ENCODE measurements around the gene CBARP. TPM values are rescaled to one million over a fixed set of nuclear protein-coding genes. Genes with fewer than 3 reads are reported as not detected.

CBARP gene
- total RNA-seq, 1 experiment from 2014 or later: 23.4 TPM

DNA sequence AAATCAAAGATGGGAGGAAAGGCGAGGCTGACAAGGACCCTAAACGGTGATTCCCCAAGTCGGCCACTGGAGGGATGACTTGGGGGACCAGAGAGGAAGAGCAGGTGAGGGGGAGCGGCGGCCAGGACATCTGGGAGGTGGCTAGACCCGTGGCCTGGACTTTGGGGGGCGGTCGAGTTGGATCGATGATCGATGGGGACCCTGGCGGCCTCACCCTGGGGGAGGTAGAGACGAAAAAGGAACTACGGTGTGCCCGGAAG lies 23.7 kb upstream of the CBARP start:
- DNase-seq (ENCODE audit: low spot score) (peak; percentile 45), ATAC-seq (no peak)
- POLR2A ChIA-PET: interaction anchor here (1.5 to 3.6 kb wide), 2 partner anchors 7 to 17 kb away, joined by 4 to 31 read pairs; partner anchors contain the start of gene CIRBP
- peak overlapping the region; percentile 89 for H3K4me3 Mint-ChIP-seq
- peak overlapping the region; percentile 86 for H3K27ac Mint-ChIP-seq
- H3K9me3 Mint-ChIP-seq: no peaks in the 10 kb centered on the region
- CTCF ChIA-PET: interaction anchor here (0.8 to 15.6 kb wide), 6 partner anchors 8 to 93 kb away, joined by 3 to 648 read pairs (median 4); partner anchors contain the start of gene ATP5F1D
- H3K36me3 Mint-ChIP-seq: peaks cover 13% of the 10 kb centered on the region
- H3K27me3 Mint-ChIP-seq (ENCODE audit: low read depth): no peaks in the 10 kb centered on the region
- H3K4me1 Mint-ChIP-seq: peaks cover 57% of the 10 kb centered on the region
- TF ChIP-seq ZNF138 (CRISPR knock-in tag; conservative IDR thresholded peaks at IDR 0.05): no peak
- TF ChIP-seq EMX1 (CRISPR knock-in tag; IDR thresholded peaks at IDR 0.05): no peak
- no peak for TF ChIP-seq OVOL2 (CRISPR knock-in tag; IDR thresholded peaks at IDR 0.05; ENCODE audit: borderline replicate concordance)

DNA sequence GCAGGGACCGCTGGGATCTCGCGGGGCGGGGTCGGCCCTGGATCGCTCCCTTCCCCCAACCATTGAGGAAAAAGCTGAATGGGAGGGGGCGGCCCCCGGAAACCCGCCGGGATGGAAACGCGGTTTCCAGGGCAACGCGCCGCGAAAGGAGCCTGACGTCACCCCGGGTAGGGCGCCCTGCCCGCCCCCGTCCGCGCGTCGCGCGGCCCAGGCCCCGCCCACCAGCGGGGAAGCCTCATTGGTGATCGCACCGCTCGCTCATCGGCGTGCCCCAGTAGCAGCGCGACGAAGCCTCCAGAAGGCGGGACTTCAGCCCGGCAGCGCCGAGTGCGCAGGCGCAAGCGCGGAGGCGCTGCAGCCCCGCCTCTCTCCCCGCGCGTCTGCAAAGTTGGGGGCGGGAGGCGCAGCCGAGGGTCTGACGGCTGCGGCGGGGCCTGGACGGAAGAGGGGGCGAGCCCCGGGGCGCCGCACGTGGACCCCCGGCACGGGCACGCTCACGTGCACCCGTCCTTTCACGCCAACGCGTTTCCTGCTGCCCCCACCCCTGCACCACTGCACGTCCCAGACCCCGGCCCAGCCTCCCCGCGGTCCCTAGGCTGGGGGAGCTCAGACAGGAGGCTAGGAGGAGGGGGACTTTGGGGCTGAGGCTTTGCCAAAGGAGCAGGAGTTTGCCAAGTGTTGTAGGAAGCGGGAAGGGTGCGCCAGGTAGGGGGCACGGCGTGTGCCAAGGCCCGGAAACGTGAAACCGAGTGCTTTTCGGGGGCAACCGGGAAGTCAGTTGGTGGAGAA lies 23.1 kb upstream of the CBARP start:
- ATAC-seq (peak; percentile 72), DNase-seq (ENCODE audit: low spot score) (peak; percentile 98)
- TF ChIP-seq CREB1 (CRISPR knock-in tag; IDR thresholded peaks at IDR 0.05) (no peak), GABPB1 (CRISPR knock-in tag; IDR thresholded peaks at IDR 0.05) (0 out of 2 replicates have a peak, but pooled peaks have one; percentile 13), NFATC4 (CRISPR knock-in tag; IDR thresholded peaks at IDR 0.05) (peak; percentile 62; the same call in 1 of the 2 replicates), FOXP1 (CRISPR knock-in tag; IDR thresholded peaks at IDR 0.05; ENCODE audit: borderline replicate concordance) (0 out of 2 replicates have a peak, but pooled peaks have one; percentile 44), ZNF671 (CRISPR knock-in tag; IDR thresholded peaks at IDR 0.05) (no peak), ETV6 (CRISPR knock-in tag; IDR thresholded peaks at IDR 0.05) (peak; percentile 72; the same call in 1 of the 2 replicates), NFYB (CRISPR knock-in tag; conservative IDR thresholded peaks at IDR 0.05; ENCODE audit: low read depth) (peak; percentile 95), SP1 (CRISPR knock-in tag; conservative IDR thresholded peaks at IDR 0.05) (peak; percentile 96), ZNF232 (CRISPR knock-in tag; IDR thresholded peaks at IDR 0.05) (0 out of 2 replicates have a peak, but pooled peaks have one; percentile 64)
- TF ChIP-seq, protein P1, sequence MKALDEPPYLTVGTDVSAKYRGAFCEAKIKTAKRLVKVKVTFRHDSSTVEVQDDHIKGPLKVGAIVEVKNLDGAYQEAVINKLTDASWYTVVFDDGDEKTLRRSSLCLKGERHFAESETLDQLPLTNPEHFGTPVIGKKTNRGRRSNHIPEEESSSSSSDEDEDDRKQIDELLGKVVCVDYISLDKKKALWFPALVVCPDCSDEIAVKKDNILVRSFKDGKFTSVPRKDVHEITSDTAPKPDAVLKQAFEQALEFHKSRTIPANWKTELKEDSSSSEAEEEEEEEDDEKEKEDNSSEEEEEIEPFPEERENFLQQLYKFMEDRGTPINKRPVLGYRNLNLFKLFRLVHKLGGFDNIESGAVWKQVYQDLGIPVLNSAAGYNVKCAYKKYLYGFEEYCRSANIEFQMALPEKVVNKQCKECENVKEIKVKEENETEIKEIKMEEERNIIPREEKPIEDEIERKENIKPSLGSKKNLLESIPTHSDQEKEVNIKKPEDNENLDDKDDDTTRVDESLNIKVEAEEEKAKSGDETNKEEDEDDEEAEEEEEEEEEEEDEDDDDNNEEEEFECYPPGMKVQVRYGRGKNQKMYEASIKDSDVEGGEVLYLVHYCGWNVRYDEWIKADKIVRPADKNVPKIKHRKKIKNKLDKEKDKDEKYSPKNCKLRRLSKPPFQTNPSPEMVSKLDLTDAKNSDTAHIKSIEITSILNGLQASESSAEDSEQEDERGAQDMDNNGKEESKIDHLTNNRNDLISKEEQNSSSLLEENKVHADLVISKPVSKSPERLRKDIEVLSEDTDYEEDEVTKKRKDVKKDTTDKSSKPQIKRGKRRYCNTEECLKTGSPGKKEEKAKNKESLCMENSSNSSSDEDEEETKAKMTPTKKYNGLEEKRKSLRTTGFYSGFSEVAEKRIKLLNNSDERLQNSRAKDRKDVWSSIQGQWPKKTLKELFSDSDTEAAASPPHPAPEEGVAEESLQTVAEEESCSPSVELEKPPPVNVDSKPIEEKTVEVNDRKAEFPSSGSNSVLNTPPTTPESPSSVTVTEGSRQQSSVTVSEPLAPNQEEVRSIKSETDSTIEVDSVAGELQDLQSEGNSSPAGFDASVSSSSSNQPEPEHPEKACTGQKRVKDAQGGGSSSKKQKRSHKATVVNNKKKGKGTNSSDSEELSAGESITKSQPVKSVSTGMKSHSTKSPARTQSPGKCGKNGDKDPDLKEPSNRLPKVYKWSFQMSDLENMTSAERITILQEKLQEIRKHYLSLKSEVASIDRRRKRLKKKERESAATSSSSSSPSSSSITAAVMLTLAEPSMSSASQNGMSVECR (CRISPR knock-in tag; IDR thresholded peaks at IDR 0.05; ENCODE audit: borderline replicate concordance): peak; percentile 49; the same call in 1 of the 2 replicates
- TF ChIP-seq, protein P2, sequence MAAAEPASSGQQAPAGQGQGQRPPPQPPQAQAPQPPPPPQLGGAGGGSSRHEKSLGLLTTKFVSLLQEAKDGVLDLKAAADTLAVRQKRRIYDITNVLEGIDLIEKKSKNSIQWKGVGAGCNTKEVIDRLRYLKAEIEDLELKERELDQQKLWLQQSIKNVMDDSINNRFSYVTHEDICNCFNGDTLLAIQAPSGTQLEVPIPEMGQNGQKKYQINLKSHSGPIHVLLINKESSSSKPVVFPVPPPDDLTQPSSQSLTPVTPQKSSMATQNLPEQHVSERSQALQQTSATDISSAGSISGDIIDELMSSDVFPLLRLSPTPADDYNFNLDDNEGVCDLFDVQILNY (CRISPR knock-in tag; IDR thresholded peaks at IDR 0.05): peak; percentile 78; the same call in 1 of the 2 replicates
- TF ChIP-seq, protein P3, sequence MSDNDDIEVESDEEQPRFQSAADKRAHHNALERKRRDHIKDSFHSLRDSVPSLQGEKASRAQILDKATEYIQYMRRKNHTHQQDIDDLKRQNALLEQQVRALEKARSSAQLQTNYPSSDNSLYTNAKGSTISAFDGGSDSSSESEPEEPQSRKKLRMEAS (CRISPR knock-in tag; IDR thresholded peaks at IDR 0.05): peak; percentile 72
- TF ChIP-seq, protein P4, sequence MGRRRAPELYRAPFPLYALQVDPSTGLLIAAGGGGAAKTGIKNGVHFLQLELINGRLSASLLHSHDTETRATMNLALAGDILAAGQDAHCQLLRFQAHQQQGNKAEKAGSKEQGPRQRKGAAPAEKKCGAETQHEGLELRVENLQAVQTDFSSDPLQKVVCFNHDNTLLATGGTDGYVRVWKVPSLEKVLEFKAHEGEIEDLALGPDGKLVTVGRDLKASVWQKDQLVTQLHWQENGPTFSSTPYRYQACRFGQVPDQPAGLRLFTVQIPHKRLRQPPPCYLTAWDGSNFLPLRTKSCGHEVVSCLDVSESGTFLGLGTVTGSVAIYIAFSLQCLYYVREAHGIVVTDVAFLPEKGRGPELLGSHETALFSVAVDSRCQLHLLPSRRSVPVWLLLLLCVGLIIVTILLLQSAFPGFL (CRISPR knock-in tag; IDR thresholded peaks at IDR 0.05; ENCODE audit: borderline replicate concordance): no peak
- TF ChIP-seq, protein P5, sequence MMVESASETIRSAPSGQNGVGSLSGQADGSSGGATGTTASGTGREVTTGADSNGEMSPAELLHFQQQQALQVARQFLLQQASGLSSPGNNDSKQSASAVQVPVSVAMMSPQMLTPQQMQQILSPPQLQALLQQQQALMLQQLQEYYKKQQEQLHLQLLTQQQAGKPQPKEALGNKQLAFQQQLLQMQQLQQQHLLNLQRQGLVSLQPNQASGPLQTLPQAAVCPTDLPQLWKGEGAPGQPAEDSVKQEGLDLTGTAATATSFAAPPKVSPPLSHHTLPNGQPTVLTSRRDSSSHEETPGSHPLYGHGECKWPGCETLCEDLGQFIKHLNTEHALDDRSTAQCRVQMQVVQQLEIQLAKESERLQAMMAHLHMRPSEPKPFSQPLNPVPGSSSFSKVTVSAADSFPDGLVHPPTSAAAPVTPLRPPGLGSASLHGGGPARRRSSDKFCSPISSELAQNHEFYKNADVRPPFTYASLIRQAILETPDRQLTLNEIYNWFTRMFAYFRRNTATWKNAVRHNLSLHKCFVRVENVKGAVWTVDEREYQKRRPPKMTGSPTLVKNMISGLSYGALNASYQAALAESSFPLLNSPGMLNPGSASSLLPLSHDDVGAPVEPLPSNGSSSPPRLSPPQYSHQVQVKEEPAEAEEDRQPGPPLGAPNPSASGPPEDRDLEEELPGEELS (CRISPR knock-in tag; IDR thresholded peaks at IDR 0.05): peak; percentile 37; the same call in 1 of the 2 replicates
- H3K4me3 Mint-ChIP-seq: peak overlapping the region; percentile 89
- H3K27ac Mint-ChIP-seq: peak overlapping the region; percentile 86; the same call in 1 of the 2 replicates
- CTCF ChIA-PET: interaction anchor here (0.6 to 15.6 kb wide), 6 partner anchors 8 to 397 kb away, joined by 3 to 648 read pairs (median 4); partner anchors contain the start of genes ARHGAP45 and ATP5F1D
- H3K27me3 Mint-ChIP-seq (ENCODE audit: low read depth): no peaks in the 10 kb centered on the region
- peaks cover 57% of the 10 kb centered on the region for H3K4me1 Mint-ChIP-seq
- POLR2A ChIA-PET: interaction anchor here (0.5 to 3.6 kb wide), 5 partner anchors 8 to 230 kb away, joined by 3 to 31 read pairs (median 4); partner anchors contain the start of genes CIRBP and REEP6
- no peaks in the 10 kb centered on the region for H3K9me3 Mint-ChIP-seq
- H3K36me3 Mint-ChIP-seq: peaks cover 18% of the 10 kb centered on the region
